ENCODE results near the gene RTL1.

The RTL1 gene

GRCh38 chr14:100888789-100889315, 14.7 kb downstream of the RTL1 start:
- no peaks in the 10 kb centered on the region for H3K4me1 ChIP-seq (ENCODE audit: insufficient read depth, low read length)
- H3K9ac ChIP-seq (ENCODE audit: low read length): no peak overlapping the region
- no peaks in the 10 kb centered on the region for H3K9me3 ChIP-seq (ENCODE audit: low read length)
- H3K36me3 ChIP-seq (ENCODE audit: insufficient read depth, low read length): no peaks in the 10 kb centered on the region
- no peak overlapping the region for H3K27ac ChIP-seq (ENCODE audit: low read depth, low read length)
- no peak overlapping the region for H3K4me3 ChIP-seq (ENCODE audit: low read depth in 1 of 2, low read length in 2 of 2)
- peaks cover 0 to 6% of the 10 kb centered on the region in 2 donors for H3K27me3 ChIP-seq (ENCODE audit: control insufficient read depth in 1 of 2, insufficient read depth in 2 of 2, low read length in 2 of 2)

- Histone ChIP-seq H3K9me3 (ENCODE audit: low read length) (no peaks in the 10 kb centered on the region), H3K4me3 (ENCODE audit: low read depth in 1 of 2, low read length in 2 of 2) (no peak overlapping the region), H3K9ac (ENCODE audit: low read length) (no peak overlapping the region), H3K36me3 (ENCODE audit: insufficient read depth, low read length) (no peaks in the 10 kb centered on the region), H3K27ac (ENCODE audit: low read depth, low read length) (no peak overlapping the region), H3K27me3 (ENCODE audit: control insufficient read depth in 1 of 2, insufficient read depth in 2 of 2, low read length in 2 of 2) (peaks cover 0 to 6% of the 10 kb centered on the region in 2 donors), H3K4me1 (ENCODE audit: insufficient read depth, low read length) (no peaks in the 10 kb centered on the region)
Measured at GRCh38 chr14:100887728-100888335, 15.7 kb downstream of the RTL1 start.

- Histone ChIP-seq H3K9ac (ENCODE audit: low read length) (no peak overlapping the region), H3K4me1 (ENCODE audit: insufficient read depth, low read length) (no peaks in the 10 kb centered on the region), H3K36me3 (ENCODE audit: insufficient read depth, low read length) (no peaks in the 10 kb centered on the region), H3K4me3 (ENCODE audit: low read depth in 1 of 2, low read length in 2 of 2) (no peak overlapping the region), H3K27ac (ENCODE audit: low read depth, low read length) (no peak overlapping the region), H3K27me3 (ENCODE audit: control insufficient read depth in 1 of 2, insufficient read depth in 2 of 2, low read length in 2 of 2) (no peaks in the 10 kb centered on the region), H3K9me3 (ENCODE audit: low read length) (no peaks in the 10 kb centered on the region)
Measured at GRCh38 chr14:100885617-100886016, 17.9 kb downstream of the RTL1 start.

DNA sequence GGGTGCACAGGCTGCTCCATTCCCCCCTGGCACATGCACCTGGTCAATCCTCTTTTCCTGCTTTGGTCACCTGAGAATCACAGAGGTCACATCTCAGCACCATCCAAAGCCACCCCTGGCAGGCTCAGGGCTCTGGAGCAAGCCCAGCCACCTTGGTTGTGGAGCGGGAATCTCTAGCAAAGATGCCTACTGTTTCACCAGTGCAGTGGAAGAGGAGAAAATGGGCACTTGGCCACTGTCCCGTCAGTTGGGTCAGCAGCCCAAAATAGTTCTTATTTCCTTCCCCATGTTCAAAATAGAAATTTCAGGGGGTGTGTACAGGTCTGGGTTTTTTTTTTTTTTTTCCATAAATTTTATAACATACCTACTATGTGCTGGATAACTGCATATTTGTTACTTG, 18.3 kb downstream of the RTL1 start:
- Histone ChIP-seq H3K9ac (ENCODE audit: low read length) (no peak overlapping the region), H3K4me3 (ENCODE audit: low read depth in 1 of 2, low read length in 2 of 2) (no peak overlapping the region), H3K9me3 (ENCODE audit: low read length) (no peaks in the 10 kb centered on the region), H3K4me1 (ENCODE audit: insufficient read depth, low read length) (no peaks in the 10 kb centered on the region), H3K27ac (ENCODE audit: low read depth, low read length) (no peak overlapping the region), H3K27me3 (ENCODE audit: control insufficient read depth in 1 of 2, insufficient read depth in 2 of 2, low read length in 2 of 2) (no peaks in the 10 kb centered on the region), H3K36me3 (ENCODE audit: insufficient read depth, low read length) (no peaks in the 10 kb centered on the region)

DNA sequence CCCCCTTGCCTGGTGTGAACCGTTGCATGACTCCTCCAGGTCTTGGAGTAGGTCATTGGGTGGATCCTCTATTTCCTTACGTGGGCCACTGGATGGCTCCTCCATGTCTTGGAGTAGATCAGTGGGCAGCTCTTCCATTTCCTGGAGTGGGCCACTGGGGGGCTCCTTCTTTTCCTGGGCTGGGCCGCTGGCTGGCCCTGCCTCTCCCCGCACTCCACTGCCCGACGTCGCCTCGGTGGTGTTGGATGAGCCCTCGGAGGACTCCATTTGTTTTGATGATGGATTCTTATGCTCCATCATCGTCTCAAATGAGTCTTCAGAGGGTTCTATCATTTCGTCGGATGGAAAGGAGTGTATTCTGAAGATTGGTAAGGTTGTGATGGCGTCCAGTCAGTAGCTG, 19.1 kb downstream of the RTL1 start:
- Histone ChIP-seq H3K9ac (ENCODE audit: low read length) (no peak overlapping the region), H3K4me1 (ENCODE audit: insufficient read depth, low read length) (no peaks in the 10 kb centered on the region), H3K27me3 (ENCODE audit: control insufficient read depth in 1 of 2, insufficient read depth in 2 of 2, low read length in 2 of 2) (peaks cover 0 to under 1% of the 10 kb centered on the region in 2 donors)

DNA sequence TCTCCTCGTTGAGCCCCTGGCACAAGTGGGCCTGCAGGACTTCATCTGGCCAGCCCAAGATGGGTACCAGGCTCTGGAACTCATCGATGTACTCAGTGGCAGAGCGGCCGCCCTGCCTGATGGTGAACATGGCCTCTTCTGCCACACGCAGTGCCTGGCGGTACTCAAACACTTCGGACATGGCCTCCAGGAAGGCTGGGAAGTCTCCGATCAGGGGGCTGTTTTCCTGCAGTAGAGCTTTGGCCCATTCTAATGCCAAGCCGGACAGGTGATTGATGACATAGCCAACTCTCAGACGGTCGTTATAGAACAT, 19.8 kb downstream of the RTL1 start:
- Histone ChIP-seq H3K4me3 (ENCODE audit: low read depth in 1 of 2, low read length in 2 of 2) (no peak overlapping the region), H3K36me3 (ENCODE audit: insufficient read depth, low read length) (no peaks in the 10 kb centered on the region), H3K27me3 (ENCODE audit: control insufficient read depth in 1 of 2, insufficient read depth in 2 of 2, low read length in 2 of 2) (peaks cover 0 to 7% of the 10 kb centered on the region in 2 donors), H3K4me1 (ENCODE audit: insufficient read depth, low read length) (no peaks in the 10 kb centered on the region), H3K9me3 (ENCODE audit: low read length) (no peaks in the 10 kb centered on the region), H3K9ac (ENCODE audit: low read length) (no peak overlapping the region), H3K27ac (ENCODE audit: low read depth, low read length) (no peak overlapping the region)

More for the DNA sequence above, 19.1 kb downstream of the RTL1 start:
- H3K9me3 ChIP-seq (ENCODE audit: low read length): no peaks in the 10 kb centered on the region
- H3K27ac ChIP-seq (ENCODE audit: low read depth, low read length): no peak overlapping the region
- H3K36me3 ChIP-seq (ENCODE audit: insufficient read depth, low read length): no peaks in the 10 kb centered on the region
- no peak overlapping the region for H3K4me3 ChIP-seq (ENCODE audit: low read depth in 1 of 2, low read length in 2 of 2)

- no peaks in the 10 kb centered on the region for H3K36me3 ChIP-seq (ENCODE audit: insufficient read depth, low read length)
- peaks cover 0 to 9% of the 10 kb centered on the region in 2 donors for H3K27me3 ChIP-seq (ENCODE audit: control insufficient read depth in 1 of 2, insufficient read depth in 2 of 2, low read length in 2 of 2)
- no peak overlapping the region for H3K4me3 ChIP-seq (ENCODE audit: low read depth in 1 of 2, low read length in 2 of 2)
- no peaks in the 10 kb centered on the region for H3K4me1 ChIP-seq (ENCODE audit: insufficient read depth, low read length)
- H3K9me3 ChIP-seq (ENCODE audit: low read length): no peaks in the 10 kb centered on the region
- H3K9ac ChIP-seq (ENCODE audit: low read length): no peak overlapping the region
- no peak overlapping the region for H3K27ac ChIP-seq (ENCODE audit: low read depth, low read length)
Measured at GRCh38 chr14:100882991-100883788, 20.3 kb downstream of the RTL1 start.

- H3K9ac ChIP-seq (ENCODE audit: low read length): no peak overlapping the region
- H3K4me3 ChIP-seq (ENCODE audit: low read depth in 1 of 2, low read length in 2 of 2): no peak overlapping the region
- no peak overlapping the region for H3K27ac ChIP-seq (ENCODE audit: low read depth, low read length)
- H3K4me1 ChIP-seq (ENCODE audit: insufficient read depth, low read length): no peaks in the 10 kb centered on the region
- H3K9me3 ChIP-seq (ENCODE audit: low read length): no peaks in the 10 kb centered on the region
- peaks cover 0 to 13% of the 10 kb centered on the region in 2 donors for H3K27me3 ChIP-seq (ENCODE audit: control insufficient read depth in 1 of 2, insufficient read depth in 2 of 2, low read length in 2 of 2)
- H3K36me3 ChIP-seq (ENCODE audit: insufficient read depth, low read length): no peaks in the 10 kb centered on the region
Measured at GRCh38 chr14:100882026-100882967, 21.2 kb downstream of the RTL1 start.

- Histone ChIP-seq H3K9ac (ENCODE audit: low read length) (no peak overlapping the region), H3K36me3 (ENCODE audit: insufficient read depth, low read length) (no peaks in the 10 kb centered on the region), H3K9me3 (ENCODE audit: low read length) (no peaks in the 10 kb centered on the region), H3K27me3 (ENCODE audit: control insufficient read depth in 1 of 2, insufficient read depth in 2 of 2, low read length in 2 of 2) (peaks cover 0 to 14% of the 10 kb centered on the region in 2 donors), H3K4me1 (ENCODE audit: insufficient read depth, low read length) (no peaks in the 10 kb centered on the region), H3K4me3 (ENCODE audit: low read depth in 1 of 2, low read length in 2 of 2) (no peak overlapping the region), H3K27ac (ENCODE audit: low read depth, low read length) (no peak overlapping the region)
Measured at GRCh38 chr14:100881211-100882025, 22.1 kb downstream of the RTL1 start.

DNA sequence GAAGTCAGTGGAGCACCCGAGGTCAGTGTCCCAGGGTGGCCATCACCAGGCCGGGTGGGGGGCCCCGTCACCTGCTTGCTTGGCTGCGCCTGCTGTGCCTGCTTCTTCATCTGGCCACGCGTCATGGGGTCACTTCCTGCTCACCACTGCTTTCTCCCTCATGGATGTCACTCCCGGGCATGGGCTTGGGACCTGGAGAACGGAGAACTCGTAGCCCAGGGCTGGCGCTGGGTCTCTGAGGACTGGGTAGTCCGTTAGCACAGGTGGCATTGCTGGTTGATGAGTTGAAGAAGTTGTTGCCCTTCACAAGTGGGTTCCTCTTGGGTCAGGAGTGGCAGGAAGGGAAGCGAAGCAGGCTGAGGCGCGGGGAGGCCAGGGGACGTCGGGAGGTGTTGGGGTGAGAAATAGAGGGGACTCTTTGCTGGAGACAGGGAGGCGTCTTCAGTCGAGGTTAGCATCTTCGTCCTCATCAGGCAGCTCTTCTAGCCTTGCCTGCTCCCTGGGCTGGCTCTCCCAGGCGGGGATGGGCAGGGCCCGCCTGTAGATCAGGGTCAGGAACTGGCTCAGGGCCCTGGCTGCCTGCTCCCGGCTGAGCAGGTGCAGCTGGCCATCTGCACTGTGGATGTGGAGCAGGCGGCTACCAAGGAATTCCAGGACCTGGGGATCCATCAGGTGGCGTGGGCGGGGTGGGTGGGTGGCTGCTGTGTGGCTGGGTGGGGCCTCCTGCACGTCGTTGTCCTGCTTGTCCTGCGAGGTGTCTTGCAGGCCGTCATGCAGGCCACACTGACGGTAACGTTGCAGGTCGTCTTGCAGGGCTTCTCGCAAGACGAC, 23.0 kb downstream of the RTL1 start:
- H3K36me3 ChIP-seq (ENCODE audit: insufficient read depth, low read length): no peaks in the 10 kb centered on the region
- no peaks in the 10 kb centered on the region for H3K9me3 ChIP-seq (ENCODE audit: low read length)
- H3K4me1 ChIP-seq (ENCODE audit: insufficient read depth, low read length): no peaks in the 10 kb centered on the region
- H3K27ac ChIP-seq (ENCODE audit: low read depth, low read length): no peak overlapping the region
- no peak overlapping the region for H3K4me3 ChIP-seq (ENCODE audit: low read depth in 1 of 2, low read length in 2 of 2)
- no peak overlapping the region for H3K9ac ChIP-seq (ENCODE audit: low read length)
- H3K27me3 ChIP-seq (ENCODE audit: control insufficient read depth in 1 of 2, insufficient read depth in 2 of 2, low read length in 2 of 2): peaks cover 0 to 14% of the 10 kb centered on the region in 2 donors
